ENCODE results near the gene ABHD12. TPM values are rescaled to one million over a fixed set of nuclear protein-coding genes. Genes with fewer than 3 reads are reported as not detected.
A peak's percentile ranks its signal among the peaks of the same experiment; 100 is the strongest.
"Not testable (repeated sequence)": the region's sequence is repeated elsewhere in the genome, so short reads cannot be mapped to it uniquely, and the experiment has no call there.

The ABHD12 gene
- total RNA-seq, 1 experiment from 2014 or later = 48.3 TPM

DNA sequence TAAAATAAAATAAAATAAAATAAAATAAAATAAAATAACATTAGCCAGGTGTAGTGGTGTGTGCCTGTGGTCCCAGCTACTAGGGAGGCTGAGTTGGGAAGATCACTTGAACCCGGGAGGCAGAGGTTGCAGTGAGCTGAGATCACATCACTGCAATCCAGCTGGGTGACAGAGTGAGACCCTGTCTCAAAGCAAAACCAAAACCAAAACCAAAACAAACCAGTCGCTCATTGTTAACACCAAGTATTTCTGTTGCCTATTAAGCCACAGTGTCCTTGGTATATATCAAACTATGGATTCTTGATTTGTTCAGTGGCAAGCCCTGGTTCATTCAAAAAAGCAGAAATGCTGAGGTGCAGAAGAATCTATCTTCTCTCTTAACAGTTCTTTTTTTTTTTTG is 77.0 kb downstream of the ABHD12 start:
- H3K9me2 ChIP-seq (replicated peaks; ENCODE audit: low read length) = no peaks in the 10 kb centered on the region
- no peaks in the 10 kb centered on the region for H4K20me1 ChIP-seq (ENCODE audit: low read length)
- DNase-seq (no peak), ATAC-seq (no peak)
- BruUV-seq (replicated peaks) = no TSS peak
- no peaks in the 10 kb centered on the region for H3K9me3 ChIP-seq (ENCODE audit: low read length)
- intact Hi-C loops (cut with micrococcal nuclease) = loop anchor here (5.0 kb wide), 1 partner anchor 39 kb away; no protein-coding TSS in a partner anchor
- H3K4me2 ChIP-seq (ENCODE audit: low read length) = no peak overlapping the region
- ChIA-PET POLR2A (ENCODE audit: unreplicated experiment) (no interaction called here), CTCF (interaction anchor here (0.6 kb wide), 1 partner anchor 23 kb away, joined by 3 read pairs; no protein-coding TSS in a partner anchor)
- no peaks in the 10 kb centered on the region for H3K36me3 ChIP-seq (ENCODE audit: low read depth, low read length)
- H3K27me3 ChIP-seq (ENCODE audit: low read length) = no peaks in the 10 kb centered on the region
- TF ChIP-seq EZH2 (IDR thresholded peaks at IDR 0.05; ENCODE audit: low read length, unreplicated experiment) (no peak), EZH2phosphoT487 (IDR thresholded peaks at IDR 0.05; ENCODE audit: borderline replicate concordance, low read length) (no peak)
- TF ChIP-seq, protein P1, sequence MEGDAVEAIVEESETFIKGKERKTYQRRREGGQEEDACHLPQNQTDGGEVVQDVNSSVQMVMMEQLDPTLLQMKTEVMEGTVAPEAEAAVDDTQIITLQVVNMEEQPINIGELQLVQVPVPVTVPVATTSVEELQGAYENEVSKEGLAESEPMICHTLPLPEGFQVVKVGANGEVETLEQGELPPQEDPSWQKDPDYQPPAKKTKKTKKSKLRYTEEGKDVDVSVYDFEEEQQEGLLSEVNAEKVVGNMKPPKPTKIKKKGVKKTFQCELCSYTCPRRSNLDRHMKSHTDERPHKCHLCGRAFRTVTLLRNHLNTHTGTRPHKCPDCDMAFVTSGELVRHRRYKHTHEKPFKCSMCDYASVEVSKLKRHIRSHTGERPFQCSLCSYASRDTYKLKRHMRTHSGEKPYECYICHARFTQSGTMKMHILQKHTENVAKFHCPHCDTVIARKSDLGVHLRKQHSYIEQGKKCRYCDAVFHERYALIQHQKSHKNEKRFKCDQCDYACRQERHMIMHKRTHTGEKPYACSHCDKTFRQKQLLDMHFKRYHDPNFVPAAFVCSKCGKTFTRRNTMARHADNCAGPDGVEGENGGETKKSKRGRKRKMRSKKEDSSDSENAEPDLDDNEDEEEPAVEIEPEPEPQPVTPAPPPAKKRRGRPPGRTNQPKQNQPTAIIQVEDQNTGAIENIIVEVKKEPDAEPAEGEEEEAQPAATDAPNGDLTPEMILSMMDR (conservative IDR thresholded peaks at IDR 0.05; ENCODE audit: low read depth, low read length) = no peak
- peaks cover 42% of the 10 kb centered on the region for H3K4me1 ChIP-seq (ENCODE audit: insufficient read depth, low read length)
- H3K79me2 ChIP-seq (ENCODE audit: low read length) = no peaks in the 10 kb centered on the region
- no peak overlapping the region for H2AFZ ChIP-seq (ENCODE audit: low read length)
- H3K27ac ChIP-seq (ENCODE audit: low read length) = no peak overlapping the region
- H3K9ac ChIP-seq (ENCODE audit: low read length) = no peak overlapping the region
- H3K4me3 ChIP-seq (ENCODE audit: low read length) = no peak overlapping the region
- H3F3A ChIP-seq (ENCODE audit: low read length, unreplicated experiment) = no peaks in the 10 kb centered on the region

DNA sequence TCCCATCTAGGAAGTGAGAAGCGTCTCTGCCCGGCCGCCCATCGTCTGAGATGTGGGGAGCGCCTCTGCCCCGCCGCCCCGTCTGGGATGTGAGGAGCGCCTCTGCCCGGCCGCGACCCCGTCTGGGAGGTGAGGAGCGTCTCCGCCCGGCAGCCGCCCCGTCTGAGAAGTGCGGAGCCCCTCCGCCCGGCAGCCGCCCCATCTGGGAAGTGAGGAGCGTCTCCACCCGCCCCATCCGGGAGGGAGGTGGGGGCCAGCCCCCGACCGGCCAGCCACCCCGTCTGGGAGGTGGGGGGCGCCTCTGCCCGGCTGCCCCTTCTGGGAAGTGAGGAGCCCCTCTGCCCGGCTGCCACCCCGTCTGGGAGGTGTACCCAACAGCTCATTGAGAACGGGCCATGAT is 77.9 kb downstream of the ABHD12 start:
- CTCF ChIA-PET; H3K36me3 ChIP-seq (ENCODE audit: low read depth, low read length); BruUV-seq (replicated peaks): not testable (repeated sequence)

DNA sequence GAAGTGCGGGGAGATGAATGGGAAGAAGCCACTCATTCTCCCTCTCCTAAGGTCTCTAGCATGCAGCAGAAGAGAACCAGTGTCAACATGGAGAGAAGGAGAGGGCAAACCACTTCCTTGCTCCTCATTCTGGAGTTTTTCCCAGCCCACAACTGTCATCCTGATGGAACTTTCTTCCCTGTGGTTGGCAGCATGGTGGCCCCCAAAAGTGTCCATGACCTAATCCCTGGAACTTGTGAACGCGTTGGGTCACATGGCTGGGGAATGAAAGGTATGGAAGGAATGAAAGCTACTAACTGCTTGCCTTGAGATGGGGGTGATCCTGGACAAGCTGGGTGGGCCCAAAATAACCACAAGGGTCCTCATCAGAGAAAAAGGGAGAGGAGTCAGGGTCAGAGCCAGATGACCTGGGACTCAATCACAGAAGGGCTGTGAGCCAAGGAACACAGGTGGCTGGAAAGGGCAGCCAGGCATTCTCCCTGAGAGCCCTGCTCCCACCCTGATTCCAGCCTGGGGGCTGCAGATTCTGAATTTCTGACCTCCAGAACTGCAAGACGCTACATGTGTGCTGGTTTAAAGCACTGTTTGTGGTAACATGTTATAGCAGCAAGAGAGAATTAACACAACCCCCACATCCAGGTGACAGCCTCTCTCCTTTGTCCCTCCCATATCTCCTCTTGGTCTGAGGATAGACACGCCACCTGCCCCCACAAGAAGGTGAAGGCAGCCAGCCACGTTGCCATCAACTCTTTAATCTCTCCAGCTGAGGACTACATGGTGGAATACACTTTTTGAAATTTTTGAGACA is 79.5 kb downstream of the ABHD12 start:
- peak overlapping the region; percentile 93 for H3K27ac ChIP-seq (ENCODE audit: low read length)
- peak; percentile 50 for DNase-seq

More for the DNA sequence above, 77.9 kb downstream of the ABHD12 start:
- H3K27me3 ChIP-seq (ENCODE audit: low read length); H3K4me3 ChIP-seq (ENCODE audit: low read length); DNase-seq; H3F3A ChIP-seq (ENCODE audit: low read length, unreplicated experiment); POLR2A ChIA-PET (ENCODE audit: unreplicated experiment); H3K9ac ChIP-seq (ENCODE audit: low read length); H3K27ac ChIP-seq (ENCODE audit: low read length); H3K9me2 ChIP-seq (replicated peaks; ENCODE audit: low read length); H2AFZ ChIP-seq (ENCODE audit: low read length); H4K20me1 ChIP-seq (ENCODE audit: low read length); H3K79me2 ChIP-seq (ENCODE audit: low read length); ATAC-seq; H3K9me3 ChIP-seq (ENCODE audit: low read length); H3K4me2 ChIP-seq (ENCODE audit: low read length): not testable (repeated sequence)
- intact Hi-C loops (cut with micrococcal nuclease) = loop anchor here (5.0 kb wide), 1 partner anchor 40 kb away; no protein-coding TSS in a partner anchor
- peaks cover 45% of the 10 kb centered on the region for H3K4me1 ChIP-seq (ENCODE audit: insufficient read depth, low read length)

More for the DNA sequence above, 79.5 kb downstream of the ABHD12 start:
- H4K20me1 ChIP-seq (ENCODE audit: low read length) = no peaks in the 10 kb centered on the region
- no peaks in the 10 kb centered on the region for H3K9me3 ChIP-seq (ENCODE audit: low read length)
- BruUV-seq (replicated peaks) = no TSS peak
- ChIA-PET POLR2A (ENCODE audit: unreplicated experiment) (no interaction called here), CTCF (interaction anchor here (0.6 to 1.1 kb wide), 2 partner anchors 87 to 1953 kb away, joined by 3 read pairs; no protein-coding TSS in a partner anchor)
- H3F3A ChIP-seq (ENCODE audit: low read length, unreplicated experiment) = no peaks in the 10 kb centered on the region
- H3K4me3 ChIP-seq (ENCODE audit: low read length) = peak overlapping the region; percentile 55; the same call in 1 of the 2 replicates
- no peaks in the 10 kb centered on the region for H3K27me3 ChIP-seq (ENCODE audit: low read length)
- peak; percentile 4 for ATAC-seq
- TF ChIP-seq EZH2phosphoT487 (IDR thresholded peaks at IDR 0.05; ENCODE audit: borderline replicate concordance, low read length) = no peak
- TF ChIP-seq, protein P1 (conservative IDR thresholded peaks at IDR 0.05; ENCODE audit: low read depth, low read length) = no peak
- TF ChIP-seq EZH2 (IDR thresholded peaks at IDR 0.05; ENCODE audit: low read length, unreplicated experiment) = no peak
- H3K36me3 ChIP-seq (ENCODE audit: low read depth, low read length) = no peaks in the 10 kb centered on the region
- peaks cover 45% of the 10 kb centered on the region for H3K4me1 ChIP-seq (ENCODE audit: insufficient read depth, low read length)
- no peaks in the 10 kb centered on the region for H3K79me2 ChIP-seq (ENCODE audit: low read length)
- peak overlapping the region; percentile 76 for H3K9ac ChIP-seq (ENCODE audit: low read length)
- peak overlapping the region; percentile 80 for H3K4me2 ChIP-seq (ENCODE audit: low read length)
- intact Hi-C loops (cut with micrococcal nuclease) = loop anchor here (1.0 to 5.0 kb wide), 3 partner anchors 41 to 88 kb away; no protein-coding TSS in a partner anchor
- H3K9me2 ChIP-seq (replicated peaks; ENCODE audit: low read length) = no peaks in the 10 kb centered on the region
- H2AFZ ChIP-seq (ENCODE audit: low read length) = peak overlapping the region; percentile 7; the same call in 1 of the 2 replicates

Data from PC-3 (cell line).